H1 (cell line): ENCODE data around the gene TPRX1. TPM values are rescaled to one million over a fixed set of nuclear protein-coding genes. Genes with fewer than 3 reads are reported as not detected.

ENCODE experiments used
- CTCF ChIA-PET: fragments of 300-600 bp; sonication (Branson Sonifier 250); formaldehyde crosslinking; loops from one replicate; lab custom pipeline; 2021; ENCODE audit not compliant: partially characterized antibody; lab: Charles Lee
- POLR2A ChIA-PET: fragments of 300-600 bp; sonication (Branson Sonifier 250); formaldehyde crosslinking; loops from one replicate; lab custom pipeline; 2021; ENCODE audit warnings: inconsistent platforms; ENCODE audit not compliant: partially characterized antibody; lab: Charles Lee
- DNase-seq, 2 experiments: peaks; one replicate each; pipeline versions ENCODE4 v3.0.0 to v3.0.0-alpha.2; 2010 to 2022; ENCODE audit warnings: low spot score in 2 of 2, low read depth in 1 of 2, mixed read lengths in 1 of 2
- FAIRE-seq: peaks from 2 replicates; lab custom pipeline; 2011; peaks lifted over from hg19 to GRCh38; lab: Jason Lieb, UNC
- H2AFZ ChIP-seq: 2 replicates; pipeline ENCODE4 v1.8.1; 2012; ENCODE audit warnings: low read length, inconsistent platforms
- H2AK5ac ChIP-seq: 2 replicates; pipeline ENCODE4 v1.6.1; 2013; ENCODE audit warnings: low read depth, low read length
- H2BK120ac ChIP-seq: replicated peaks from 2 replicates; pipeline ENCODE3; 2013; ENCODE audit warnings: low read depth, low read length, inconsistent platforms
- H2BK12ac ChIP-seq: 2 replicates; pipeline ENCODE4 v1.6.1; 2013; ENCODE audit warnings: low read depth, low read length
- H2BK15ac ChIP-seq: 2 replicates; pipeline ENCODE4 v1.6.1; 2013; ENCODE audit warnings: low read length
- H2BK20ac ChIP-seq: 2 replicates; pipeline ENCODE4 v1.6.1; 2013; ENCODE audit warnings: low read length
- H2BK5ac ChIP-seq: 2 replicates; pipeline ENCODE4 v1.6.1; 2013; ENCODE audit warnings: low read depth, low read length
- H3K14ac ChIP-seq: 2 replicates; pipeline ENCODE4 v1.6.1; 2013; ENCODE audit warnings: inconsistent platforms; ENCODE audit not compliant: insufficient read length
- H3K18ac ChIP-seq: 2 replicates; pipeline ENCODE4 v1.6.1; 2013; ENCODE audit warnings: low read length; ENCODE audit errors: extremely low read depth
- H3K23ac ChIP-seq: 2 replicates; pipeline ENCODE4 v1.6.1; 2013; ENCODE audit warnings: inconsistent platforms; ENCODE audit not compliant: insufficient read length
- H3K23me2 ChIP-seq: 2 replicates; pipeline ENCODE4 v1.6.1; 2013; ENCODE audit warnings: low read depth, low read length
- H3K27ac ChIP-seq: 2 replicates; pipeline ENCODE4 v1.6.1; 2011; ENCODE audit warnings: low read depth, low read length, inconsistent platforms
- H3K27me3 ChIP-seq, 4 experiments: replicated peaks in 1 of 4; 1 replicate in 1 of 4; 2 replicates in 3 of 4; pipeline versions ENCODE4 v1.6.1 to v1.8.1; 2011 to 2013; ENCODE audit warnings: low read length in 3 of 4, mild to moderate bottlenecking in 3 of 4, inconsistent platforms in 2 of 4, mixed read lengths in 2 of 4, moderate library complexity in 1 of 4; ENCODE audit not compliant: control insufficient read depth in 3 of 4, insufficient read depth in 3 of 4; ENCODE audit errors: extremely low read depth in 1 of 4
- H3K36me3 ChIP-seq, 4 experiments: 2 replicates each; pipeline versions ENCODE4 v1.6.1 to v1.8.1; 2011 to 2013; ENCODE audit warnings: mild to moderate bottlenecking in 4 of 4, low read length in 3 of 4, moderate library complexity in 2 of 4, control low read depth in 1 of 4, inconsistent platforms in 1 of 4; ENCODE audit not compliant: insufficient read depth in 4 of 4, control insufficient read depth in 2 of 4
- H3K4ac ChIP-seq: replicated peaks from 2 replicates; pipeline ENCODE3; 2013; ENCODE audit warnings: low read length, low read depth, mixed read lengths, inconsistent platforms; ENCODE audit not compliant: insufficient read length
- H3K4me1 ChIP-seq, 4 experiments: replicated peaks in 1 of 4; 1 replicate in 1 of 4; 2 replicates in 3 of 4; pipeline versions ENCODE4 v1.6.1 to v1.8.1; 2011 to 2013; ENCODE audit warnings: low read length in 3 of 4, inconsistent platforms in 2 of 4, mixed read lengths in 1 of 4; ENCODE audit not compliant: insufficient read depth in 4 of 4, control insufficient read depth in 3 of 4
- H3K4me2 ChIP-seq, 2 experiments: 2 replicates each; pipeline versions ENCODE4 v1.6.1 to v1.8.1; 2011 to 2013; ENCODE audit warnings: low read depth in 2 of 2, low read length in 2 of 2, control low read depth in 1 of 2, inconsistent platforms in 1 of 2, mild to moderate bottlenecking in 1 of 2; ENCODE audit not compliant: insufficient read depth in 1 of 2
- H3K4me3 ChIP-seq, 4 experiments: fragments of 200-600, 300-600 bp in 1 of 4; sonication (generic), shearing (Covaris generic), sonication (Bioruptor Twin) in 1 of 4; 2 replicates each; pipeline versions ENCODE4 v1.5.1 to v1.8.1; 2011 to 2016; ENCODE audit warnings: low read length in 4 of 4, low read depth in 3 of 4, control low read depth in 2 of 4, inconsistent platforms in 2 of 4, mild to moderate bottlenecking in 2 of 4, mixed read lengths in 1 of 4, moderate library complexity in 1 of 4; ENCODE audit not compliant: insufficient read depth in 2 of 4; ENCODE audit errors: extremely low read depth in 1 of 4
- H3K56ac ChIP-seq: replicated peaks from 2 replicates; pipeline ENCODE3; 2013; ENCODE audit warnings: low read depth, mild to moderate bottlenecking, mixed read lengths, low read length, inconsistent platforms; ENCODE audit not compliant: insufficient read length
- H3K79me1 ChIP-seq: 2 replicates; pipeline ENCODE4 v1.6.1; 2013; ENCODE audit warnings: low read depth, low read length, control low read depth
- H3K79me2 ChIP-seq, 2 experiments: 2 replicates each; pipeline versions ENCODE4 v1.6.1 to v1.8.1; 2012 to 2013; ENCODE audit warnings: low read length in 2 of 2, mild to moderate bottlenecking in 2 of 2, inconsistent platforms in 1 of 2; ENCODE audit not compliant: insufficient read depth in 2 of 2, control insufficient read depth in 1 of 2
- H3K9ac ChIP-seq, 4 experiments: replicated peaks in 1 of 4; 1 replicate in 1 of 4; 2 replicates in 3 of 4; pipeline versions ENCODE4 v1.6.1 to v1.8.1; 2011 to 2013; ENCODE audit warnings: low read depth in 3 of 4, low read length in 3 of 4, control low read depth in 2 of 4, mild to moderate bottlenecking in 2 of 4, moderate library complexity in 2 of 4, inconsistent platforms in 1 of 4; ENCODE audit errors: extremely low read depth in 1 of 4
- H3K9me3 ChIP-seq, 2 experiments: 2 replicates each; pipeline versions ENCODE4 v1.6.1 to v1.8.1; 2012 to 2013; ENCODE audit warnings: mild to moderate bottlenecking in 2 of 2, moderate library complexity in 2 of 2, control low read depth in 1 of 2, inconsistent platforms in 1 of 2, low read depth in 1 of 2, low read length in 1 of 2, mixed read lengths in 1 of 2; ENCODE audit not compliant: insufficient read depth in 2 of 2
- H4K20me1 ChIP-seq, 2 experiments: replicated peaks in 1 of 2; 2 replicates each; pipeline versions ENCODE3 to v1.8.1; 2011 to 2013; ENCODE audit warnings: inconsistent platforms in 2 of 2, low read length in 2 of 2, mild to moderate bottlenecking in 1 of 2; ENCODE audit not compliant: insufficient read depth in 2 of 2, control insufficient read depth in 1 of 2
- H4K5ac ChIP-seq: 2 replicates; pipeline ENCODE4 v1.6.1; 2013; ENCODE audit warnings: low read length, low read depth, mixed read lengths, inconsistent platforms; ENCODE audit not compliant: insufficient read length
- H4K8ac ChIP-seq: 2 replicates; pipeline ENCODE4 v1.8.0; 2013; ENCODE audit warnings: mild to moderate bottlenecking, moderate library complexity, low read length, inconsistent platforms; ENCODE audit not compliant: insufficient read depth; ENCODE audit errors: extremely low read depth
- H4K91ac ChIP-seq: replicated peaks from 2 replicates; pipeline ENCODE3; 2013; ENCODE audit warnings: low read length, mixed read lengths, inconsistent platforms; ENCODE audit not compliant: insufficient read length
- CTCF ChIP-seq, 3 experiments: IDR thresholded peaks; 1 replicate in 2 of 3; 2 replicates in 1 of 3; pipeline versions ENCODE4 v1.5.1 to v1.6.1; 2011; ENCODE audit warnings: low read length in 3 of 3, mild to moderate bottlenecking in 3 of 3, inconsistent platforms in 2 of 3, low read depth in 1 of 3, moderate library complexity in 1 of 3; ENCODE audit not compliant: insufficient read depth in 1 of 3; ENCODE audit errors: control extremely low read depth in 1 of 3
- FOSL1 ChIP-seq: IDR thresholded peaks from 2 replicates; pipeline ENCODE4 v1.6.1; 2011; ENCODE audit warnings: mild to moderate bottlenecking, low read depth, low read length, moderate library complexity; ENCODE audit not compliant: insufficient read depth
- HDAC2 ChIP-seq, 2 experiments: fragments of 300-600 bp in 1 of 2; sonication (generic) in 1 of 2; IDR thresholded peaks; 2 replicates each; pipeline ENCODE4 v1.6.1; 2011 to 2012; ENCODE audit warnings: low read depth in 2 of 2, low read length in 2 of 2, mild to moderate bottlenecking in 2 of 2, moderate library complexity in 2 of 2, borderline replicate concordance in 1 of 2, inconsistent platforms in 1 of 2
- JUN ChIP-seq: IDR thresholded peaks from 2 replicates; pipeline ENCODE4 v1.6.1; 2011; ENCODE audit warnings: low read depth, mild to moderate bottlenecking, improper control_type of control experiment, low read length
- JUND ChIP-seq: IDR thresholded peaks from 2 replicates; pipeline ENCODE4 v1.6.1; 2011; ENCODE audit warnings: mild to moderate bottlenecking, improper control_type of control experiment, low read length
- KDM1A ChIP-seq: fragments of 200-600, 300-600 bp; sonication (generic); IDR thresholded peaks from 2 replicates; pipeline ENCODE4 v1.7.1; 2016; ENCODE audit warnings: mild to moderate bottlenecking, low read length, borderline replicate concordance
- NANOG ChIP-seq: IDR thresholded peaks from 2 replicates; pipeline ENCODE4 v1.6.1; 2011; ENCODE audit warnings: low read length, low read depth, mild to moderate bottlenecking, inconsistent platforms; ENCODE audit not compliant: insufficient read depth, poor library complexity, severe bottlenecking
- RAD21 ChIP-seq, 2 experiments: IDR thresholded peaks in 1 of 2; conservative IDR thresholded peaks in 1 of 2; 2 replicates each; pipeline ENCODE4 v1.6.1; 2011; ENCODE audit warnings: low read depth in 2 of 2, low read length in 2 of 2, improper control_type of control experiment in 1 of 2, inconsistent platforms in 1 of 2, mild to moderate bottlenecking in 1 of 2, moderate library complexity in 1 of 2
- WGBS, 2 experiments: shearing (Covaris generic) in 1 of 2; methylation state at CpG; one replicate each; pipeline versions ENCODE4 v1.1.6 to v1.1.7; 2013 to 2015; ENCODE audit warnings: low lambda C conversion rate in 2 of 2, mixed read lengths in 2 of 2, inconsistent platforms in 1 of 2, low coverage in 1 of 2, missing lambda C conversion rate in 1 of 2; ENCODE audit not compliant: insufficient replicate concordance in 2 of 2, insufficient coverage in 1 of 2, insufficient read length in 1 of 2; ENCODE audit errors: extremely low coverage in 1 of 2, missing lambda C conversion rate in 1 of 2; 5-methylcytosine and 5-hydroxymethylcytosine counted together
- polyA plus RNA-seq, 7 experiments: library from polyadenylated mRNA; depleted of rRNA in 3 of 7; stranded (reverse) in 5 of 7; unstranded in 2 of 7; fragments of >200 nt in 5 of 7; fragments of 200-250 nt in 2 of 7; gene quantifications; 1 replicate in 5 of 7; 2 replicates in 1 of 7; 4 replicates in 1 of 7; pipeline versions ENCODE4 v1.2.1 to v1.2.3, GENCODE V29; 2011 to 2013; ENCODE audit warnings: missing spikeins in 2 of 7, mixed read lengths in 2 of 7
- total RNA-seq: library from RNA; stranded (reverse); fragmentation: NEBNext Ultra II Directional; extraction: Animal tissue kit (Norgen Biotek cat#: 25700); gene quantifications from 2 replicates; pipeline ENCODE4 v1.2.1, GENCODE V29; 2021
- TF ChIP-seq, protein P1 (sequence below): IDR thresholded peaks from 2 replicates; pipeline ENCODE4 v1.6.1; 2011; ENCODE audit warnings: low read depth, mild to moderate bottlenecking, low read length; ENCODE audit not compliant: insufficient read depth

The TPRX1 gene
- total and polyA plus RNA-seq, 2 of the 8 experiments (the other 6 are each of a cell fraction or from before 2014, with no cell fraction given) = 0.03 TPM; not detected in 1

GRCh38 chr19:47824396-47824795 lies 20.0 kb upstream of the TPRX1 start:
- no peak overlapping the region for H3K27ac ChIP-seq
- no peak overlapping the region for H3K23ac ChIP-seq
- no peak for FAIRE-seq
- H3K79me2 ChIP-seq = no peaks in the 10 kb centered on the region; a peak in 1 of 4 replicates
- H2BK15ac ChIP-seq = no peak overlapping the region
- no peak overlapping the region for H3K9ac ChIP-seq
- H3K4me3 ChIP-seq = no peak overlapping the region
- no peak overlapping the region for H3K4ac ChIP-seq
- no peak overlapping the region for H2BK20ac ChIP-seq
- H3K9me3 ChIP-seq = no peaks in the 10 kb centered on the region
- no peak overlapping the region for H3K18ac ChIP-seq
- peaks cover 4 to 19% (median 11%) of the 10 kb centered on the region in 4 experiments for H3K4me1 ChIP-seq
- H2AK5ac ChIP-seq = no peak overlapping the region
- H4K91ac ChIP-seq = no peak overlapping the region
- no peak overlapping the region for H2BK12ac ChIP-seq
- CTCF ChIA-PET = interaction anchor here (1.0 to 3.6 kb wide), 11 partner anchors 10 to 59 kb away, joined by 3 to 22 read pairs (median 7); no protein-coding TSS in a partner anchor
- H4K5ac ChIP-seq = no peak overlapping the region
- POLR2A ChIA-PET = no interaction called here
- no peak overlapping the region for H3K14ac ChIP-seq
- no peak overlapping the region for H3K4me2 ChIP-seq
- H3K56ac ChIP-seq = no peak overlapping the region
- no peaks in the 10 kb centered on the region for H3K79me1 ChIP-seq
- H4K20me1 ChIP-seq = no peaks in the 10 kb centered on the region
- H4K8ac ChIP-seq = no peak overlapping the region
- H3K23me2 ChIP-seq = no peaks in the 10 kb centered on the region
- H3K36me3 ChIP-seq = no peaks in the 10 kb centered on the region
- WGBS, 2 experiments = 76% methylated on average over 6 of the region's 6 CpGs; no CpG with 5 or more reads in 1 of the 2 experiments
- H2AFZ ChIP-seq = no peak overlapping the region
- no peak overlapping the region for H2BK5ac ChIP-seq
- H2BK120ac ChIP-seq = no peak overlapping the region
- DNase-seq = peak in 1 of 2 experiments; percentile 19
- H3K27me3 ChIP-seq = no peaks in the 10 kb centered on the region
- no peak for TF ChIP-seq JUN
- TF ChIP-seq RAD21 (IDR thresholded peaks at IDR 0.05 in 1 of 2, conservative IDR thresholded peaks at IDR 0.05 in 1 of 2; ENCODE audit: low read depth in 2 of 2, low read length in 2 of 2) = peak in 1 of 2 experiments; percentile 52; a peak in 2 of 4 replicates
- no peak for TF ChIP-seq KDM1A
- no peak for TF ChIP-seq NANOG
- TF ChIP-seq, protein P1, sequence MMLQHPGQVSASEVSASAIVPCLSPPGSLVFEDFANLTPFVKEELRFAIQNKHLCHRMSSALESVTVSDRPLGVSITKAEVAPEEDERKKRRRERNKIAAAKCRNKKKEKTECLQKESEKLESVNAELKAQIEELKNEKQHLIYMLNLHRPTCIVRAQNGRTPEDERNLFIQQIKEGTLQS = no peak
- TF ChIP-seq JUND = no peak
- TF ChIP-seq HDAC2 (IDR thresholded peaks at IDR 0.05; ENCODE audit: borderline replicate concordance in 1 of 2, low read depth in 2 of 2, low read length in 2 of 2) = no peak
- TF ChIP-seq FOSL1 = no peak
- TF ChIP-seq CTCF (IDR thresholded peaks at IDR 0.05; ENCODE audit: control extremely low read depth in 1 of 3, insufficient read depth in 1 of 3, low read depth in 1 of 3, low read length in 3 of 3) = peak; percentile 32 to 39 (median 38)
